Body of pancreas (tissue), 4 donors: ENCODE results near the gene ASGR1.

ENCODE experiments used
- CTCF ChIP-seq, 7 experiments: fragments of 450-650 bp in 4 of 7; fragments of 200-600 bp in 3 of 7; sonication (generic) in 3 of 7; IDR thresholded peaks; one replicate each; pipeline ENCODE4 v1.5.1; 2016 to 2019; ENCODE audit warnings: antibody characterized with exemption in 7 of 7
- POLR2A ChIP-seq, 3 donors: fragments of 450-650 bp; IDR thresholded peaks; one replicate each; pipeline ENCODE4 v1.6.1; 2016; ENCODE audit warnings: antibody characterized with exemption in 3 of 3, mild to moderate bottlenecking in 2 of 3

GRCh38 chr17:7208754-7209460, 29.7 kb upstream of the ASGR1 start:
- TF ChIP-seq CTCF (IDR thresholded peaks at IDR 0.05) = no peak
- TF ChIP-seq POLR2A (IDR thresholded peaks at IDR 0.05) = no peak
